ENCODE measurements around the gene CCDC157. TPM values are rescaled to one million over a fixed set of nuclear protein-coding genes. Genes with fewer than 3 reads are reported as not detected.

The CCDC157 gene
- total RNA-seq, 1 donor from 2014 or later, result 4.2 TPM

DNA sequence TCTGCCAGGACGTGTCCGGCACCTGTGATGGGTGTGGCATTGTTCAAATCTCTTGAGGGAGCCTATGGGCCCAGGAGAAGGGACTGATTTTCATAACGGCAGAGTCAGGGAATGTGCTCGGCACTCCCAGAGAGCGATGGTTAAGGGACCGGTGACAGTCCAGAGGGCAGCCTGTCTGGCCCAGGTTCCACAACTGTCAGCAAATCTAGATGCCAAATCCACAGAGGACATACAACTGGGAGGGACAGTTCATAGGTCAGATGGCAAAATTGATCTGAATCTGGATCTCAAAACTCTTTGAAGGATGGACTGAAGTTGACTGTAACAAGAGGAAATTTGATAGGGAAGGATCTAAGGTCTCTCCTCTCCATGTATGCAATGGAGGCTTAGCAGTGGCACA lies 47.5 kb downstream of the CCDC157 start:
- no peak for DNase-seq (ENCODE audit: extremely low spot score in 2 of 2)
- H3K27me3 ChIP-seq, result no peaks in the 10 kb centered on the region
- no peaks in the 10 kb centered on the region for H3K9me3 ChIP-seq
- no peak overlapping the region for H3K4me3 ChIP-seq
- H3K4me1 ChIP-seq, result peaks cover 6% of the 10 kb centered on the region
- TF ChIP-seq POLR2AphosphoS5 (IDR thresholded peaks at IDR 0.05; ENCODE audit: insufficient read depth in 1 of 2, low read depth in 1 of 2) (no peak), POLR2A (IDR thresholded peaks at IDR 0.05) (no peak)
- TF ChIP-seq, protein P1, sequence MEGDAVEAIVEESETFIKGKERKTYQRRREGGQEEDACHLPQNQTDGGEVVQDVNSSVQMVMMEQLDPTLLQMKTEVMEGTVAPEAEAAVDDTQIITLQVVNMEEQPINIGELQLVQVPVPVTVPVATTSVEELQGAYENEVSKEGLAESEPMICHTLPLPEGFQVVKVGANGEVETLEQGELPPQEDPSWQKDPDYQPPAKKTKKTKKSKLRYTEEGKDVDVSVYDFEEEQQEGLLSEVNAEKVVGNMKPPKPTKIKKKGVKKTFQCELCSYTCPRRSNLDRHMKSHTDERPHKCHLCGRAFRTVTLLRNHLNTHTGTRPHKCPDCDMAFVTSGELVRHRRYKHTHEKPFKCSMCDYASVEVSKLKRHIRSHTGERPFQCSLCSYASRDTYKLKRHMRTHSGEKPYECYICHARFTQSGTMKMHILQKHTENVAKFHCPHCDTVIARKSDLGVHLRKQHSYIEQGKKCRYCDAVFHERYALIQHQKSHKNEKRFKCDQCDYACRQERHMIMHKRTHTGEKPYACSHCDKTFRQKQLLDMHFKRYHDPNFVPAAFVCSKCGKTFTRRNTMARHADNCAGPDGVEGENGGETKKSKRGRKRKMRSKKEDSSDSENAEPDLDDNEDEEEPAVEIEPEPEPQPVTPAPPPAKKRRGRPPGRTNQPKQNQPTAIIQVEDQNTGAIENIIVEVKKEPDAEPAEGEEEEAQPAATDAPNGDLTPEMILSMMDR (IDR thresholded peaks at IDR 0.05), result no peak
- H3K36me3 ChIP-seq, result peaks cover 0 to 21% of the 10 kb centered on the region in 2 donors
- no peak overlapping the region for H3K27ac ChIP-seq
- intact Hi-C loops (cut with DNase I), result no loop called here

GRCh38 chr22:30405731-30406130 lies 48.9 kb downstream of the CCDC157 start:
- Histone ChIP-seq H3K4me3 (no peak overlapping the region), H3K4me1 (no peaks in the 10 kb centered on the region), H3K9me3 (no peaks in the 10 kb centered on the region), H3K27ac (no peak overlapping the region), H3K27me3 (no peaks in the 10 kb centered on the region), H3K36me3 (peaks cover 0 to 25% of the 10 kb centered on the region in 2 donors)
- TF ChIP-seq POLR2A (IDR thresholded peaks at IDR 0.05), result no peak
- TF ChIP-seq, protein P1 (IDR thresholded peaks at IDR 0.05), result no peak
- TF ChIP-seq POLR2AphosphoS5 (IDR thresholded peaks at IDR 0.05; ENCODE audit: insufficient read depth in 1 of 2, low read depth in 1 of 2), result no peak
- intact Hi-C loops (cut with DNase I), result no loop called here
- DNase-seq (ENCODE audit: extremely low spot score in 2 of 2), result no peak

DNA sequence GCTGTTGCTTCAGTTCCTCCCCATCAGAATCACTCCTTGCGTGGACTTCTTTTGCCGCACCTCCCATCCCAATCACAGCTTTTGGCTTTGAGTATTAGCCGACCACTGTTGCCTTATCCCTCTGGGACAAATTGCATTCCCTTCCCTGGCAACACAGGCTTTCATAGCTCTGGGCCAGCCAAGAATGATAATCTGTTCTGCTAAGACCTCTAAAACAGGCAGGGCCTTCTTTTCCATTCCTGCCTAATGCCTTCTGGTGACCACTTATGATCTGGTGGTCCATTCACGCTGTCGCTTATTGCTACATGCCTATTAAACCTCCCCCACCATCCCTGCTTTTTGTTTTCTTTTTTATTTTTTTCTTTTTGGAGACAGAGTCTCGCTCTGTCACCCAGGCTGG lies 49.6 kb downstream of the CCDC157 start:
- no peaks in the 10 kb centered on the region for H3K27me3 ChIP-seq
- H3K36me3 ChIP-seq, result peaks cover 0 to 32% of the 10 kb centered on the region in 2 donors
- H3K4me3 ChIP-seq, result no peak overlapping the region
- intact Hi-C loops (cut with DNase I), result no loop called here
- no peaks in the 10 kb centered on the region for H3K4me1 ChIP-seq
- no peak overlapping the region for H3K27ac ChIP-seq
- DNase-seq (ENCODE audit: extremely low spot score in 2 of 2), result no peak
- no peak for TF ChIP-seq POLR2A (IDR thresholded peaks at IDR 0.05)
- TF ChIP-seq, protein P1 (IDR thresholded peaks at IDR 0.05), result no peak
- no peak for TF ChIP-seq POLR2AphosphoS5 (IDR thresholded peaks at IDR 0.05; ENCODE audit: insufficient read depth in 1 of 2, low read depth in 1 of 2)
- H3K9me3 ChIP-seq, result no peaks in the 10 kb centered on the region

DNA sequence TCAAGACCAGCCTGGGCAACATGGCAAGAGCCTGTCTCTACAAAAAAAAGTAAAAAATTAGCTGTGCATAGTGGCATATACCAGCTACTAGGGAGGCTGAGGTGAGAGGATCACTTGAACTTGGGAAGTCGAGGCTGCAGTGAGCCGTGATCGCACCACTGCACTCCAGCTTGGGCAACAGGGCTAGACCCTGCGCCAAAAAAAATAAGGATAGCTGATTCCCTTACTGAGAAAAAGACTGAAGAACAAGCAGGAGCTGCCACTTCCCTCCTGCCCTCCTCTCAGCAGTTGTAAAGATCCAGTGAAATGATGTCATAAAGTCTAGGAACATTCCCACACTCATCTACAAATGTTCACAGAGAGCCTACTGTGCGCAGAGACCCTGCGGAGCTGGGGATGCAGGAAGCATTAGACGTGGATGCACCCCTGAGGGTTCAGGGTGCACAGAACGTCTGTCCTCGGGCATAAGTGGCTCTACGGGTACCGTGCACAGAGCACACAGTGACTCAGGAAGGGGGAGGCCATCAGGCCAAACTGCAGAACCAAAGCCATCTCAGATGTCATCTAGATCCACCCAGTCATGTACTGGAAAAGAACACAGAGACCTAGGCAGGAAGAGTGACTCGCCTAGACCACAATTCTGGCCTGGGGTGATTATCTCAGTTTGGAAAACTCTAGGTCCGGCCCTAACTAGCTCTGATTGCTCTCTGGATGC lies 51.7 kb downstream of the CCDC157 start:
- Histone ChIP-seq H3K27ac (no peak overlapping the region), H3K9me3 (no peaks in the 10 kb centered on the region)
- intact Hi-C loops (cut with DNase I), result no loop called here

DNA sequence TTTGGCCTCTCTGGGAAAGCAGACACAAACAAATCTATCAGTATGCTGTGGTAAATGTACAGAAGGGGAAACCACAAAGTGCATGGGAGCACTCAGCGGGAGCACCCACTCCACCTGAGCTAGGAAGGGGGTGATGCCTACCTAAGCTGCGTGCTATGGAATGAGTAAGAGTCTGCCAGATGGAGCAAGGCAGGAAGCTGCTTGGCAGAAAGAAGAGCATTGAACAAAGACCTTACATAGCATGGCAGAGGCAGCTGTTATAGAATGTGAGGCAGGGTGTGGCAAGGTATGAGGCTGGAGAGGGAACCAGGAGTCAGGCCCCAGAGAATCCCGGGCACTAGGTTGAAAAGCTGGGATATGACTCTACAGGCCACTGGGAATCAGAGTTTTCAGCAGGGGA lies 55.0 kb downstream of the CCDC157 start:
- intact Hi-C loops (cut with DNase I), result no loop called here
- Histone ChIP-seq H3K27me3 (no peaks in the 10 kb centered on the region), H3K4me1 (no peaks in the 10 kb centered on the region), H3K9me3 (no peaks in the 10 kb centered on the region), H3K36me3 (peaks cover 0 to 55% of the 10 kb centered on the region in 2 donors), H3K27ac (no peak overlapping the region), H3K4me3 (no peak overlapping the region)
- no peak for DNase-seq (ENCODE audit: extremely low spot score in 2 of 2)
- TF ChIP-seq, protein P1 (IDR thresholded peaks at IDR 0.05), result no peak
- TF ChIP-seq POLR2A (IDR thresholded peaks at IDR 0.05), result no peak
- no peak for TF ChIP-seq POLR2AphosphoS5 (IDR thresholded peaks at IDR 0.05; ENCODE audit: insufficient read depth in 1 of 2, low read depth in 1 of 2)

More for the DNA sequence above, 51.7 kb downstream of the CCDC157 start:
- Histone ChIP-seq H3K27me3 (no peaks in the 10 kb centered on the region), H3K36me3 (peaks cover 0 to 41% of the 10 kb centered on the region in 2 donors), H3K4me3 (no peak overlapping the region), H3K4me1 (no peaks in the 10 kb centered on the region)
- no peak for DNase-seq (ENCODE audit: extremely low spot score in 2 of 2)
- TF ChIP-seq POLR2A (IDR thresholded peaks at IDR 0.05) (no peak), POLR2AphosphoS5 (IDR thresholded peaks at IDR 0.05; ENCODE audit: insufficient read depth in 1 of 2, low read depth in 1 of 2) (no peak)
- TF ChIP-seq, protein P1 (IDR thresholded peaks at IDR 0.05), result no peak
